Measurements from ENCODE around the gene NOL3. TPM values are rescaled to one million over a fixed set of nuclear protein-coding genes. Genes with fewer than 3 reads are reported as not detected.

NOL3 gene
- total and polyA plus RNA-seq, 9 of the 15 experiments (the other 6 are each of a cell fraction or from before 2014, with no cell fraction given) = 0.45 to 14.0 (median 5.4) TPM

GRCh38 chr16:67216612-67217490, 46.5 kb downstream of the NOL3 start (continued):
- TF ChIP-seq MYNN (IDR thresholded peaks at IDR 0.05) = 0 out of 2 replicates have a peak, but pooled peaks have one; percentile 40
- no peak for TF ChIP-seq MYNN (CRISPR knock-in tag; IDR thresholded peaks at IDR 0.05)
- TF ChIP-seq POLR3G (IDR thresholded peaks at IDR 0.05; ENCODE audit: extremely low read depth, insufficient read length, insufficient replicate concordance) = no peak
- 0 out of 2 replicates have a peak, but pooled peaks have one; percentile 34 for TF ChIP-seq SMARCE1 (IDR thresholded peaks at IDR 0.05)
- no peak for TF ChIP-seq ATF3 (IDR thresholded peaks at IDR 0.05)
- no peak for TF ChIP-seq ATF3 (CRISPR knock-in tag; conservative IDR thresholded peaks at IDR 0.05)
- TF ChIP-seq PHF8 (IDR thresholded peaks at IDR 0.05; ENCODE audit: borderline replicate concordance, low read length) = peak; percentile 66; the same call in 1 of the 2 replicates
- no peak for TF ChIP-seq GATA2 (CRISPR knock-in tag; IDR thresholded peaks at IDR 0.05)
- TF ChIP-seq BDP1 (IDR thresholded peaks at IDR 0.05; ENCODE audit: insufficient read depth, insufficient read length) = no peak
- peak; percentile 67 for TF ChIP-seq ARID1B (IDR thresholded peaks at IDR 0.05)
- TF ChIP-seq ZNF311 (CRISPR knock-in tag; IDR thresholded peaks at IDR 0.05) = no peak
- TF ChIP-seq RHOXF2B (CRISPR knock-in tag; conservative IDR thresholded peaks at IDR 0.05) = no peak
- no peak for TF ChIP-seq SRSF7 (optimal IDR thresholded peaks at IDR 0.05; ENCODE audit: low read depth, low read length)
- TF ChIP-seq SMAD1 (IDR thresholded peaks at IDR 0.05; ENCODE audit: low read depth, low read length, partially characterized antibody) = no peak
- TF ChIP-seq KLF10 (CRISPR knock-in tag; IDR thresholded peaks at IDR 0.05) = no peak
- no peak for TF ChIP-seq CHD1 (IDR thresholded peaks at IDR 0.05; ENCODE audit: low read length)
- no peak for TF ChIP-seq RBM17 (IDR thresholded peaks at IDR 0.05; ENCODE audit: borderline replicate concordance, low read depth, low read length)
- TF ChIP-seq RBM39 (optimal IDR thresholded peaks at IDR 0.05; ENCODE audit: low read depth, low read length) = peak; percentile 61
- no peak for TF ChIP-seq CTCF (IDR thresholded peaks at IDR 0.05 in 2 of 3, conservative IDR thresholded peaks at IDR 0.05 in 1 of 3; ENCODE audit: insufficient read depth in 2 of 3, low read depth in 1 of 3, low read length in 3 of 3)
- TF ChIP-seq ZBTB2 (IDR thresholded peaks at IDR 0.05) = peak; percentile 38; the same call in 1 of the 2 replicates
- TF ChIP-seq MED1 (CRISPR knock-in tag; IDR thresholded peaks at IDR 0.05; ENCODE audit: borderline replicate concordance) = no peak
- no peak for TF ChIP-seq ZNF589 (CRISPR knock-in tag; IDR thresholded peaks at IDR 0.05; ENCODE audit: low read depth)
